Activated CD8-positive, alpha-beta T cell treated with anti-CD3 and anti-CD28 coated beads for 36 hours (primary cell): ENCODE measurements around the gene UBE2J2. TPM values are rescaled to one million over a fixed set of nuclear protein-coding genes. Genes with fewer than 3 reads are reported as not detected.

Experiments used
- ATAC-seq: fragments of 200-7000 bp; cut with Tn5 transposase; one replicate; pipeline ENCODE4 v1.10.0; 2021; ENCODE audit warnings: mild to moderate bottlenecking, moderate library complexity
- CTCF ChIA-PET: fragments of 350-600 bp; sonication (Branson Sonifier 250); formaldehyde crosslinking; loops from one replicate; lab custom pipeline; 2021; ENCODE audit warnings: antibody characterized with exemption; lab: Charles Lee
- POLR2A ChIA-PET: fragments of 350-600 bp; sonication (Branson Sonifier 250); formaldehyde crosslinking; loops from one replicate; lab custom pipeline; 2021; ENCODE audit warnings: antibody characterized with exemption; lab: Charles Lee
- DNase-seq: peaks from one replicate; pipeline ENCODE4 v3.0.0-alpha.2; 2020
- H3K27ac Mint-ChIP-seq: one replicate; pipeline ENCODE4 v1.8.0; 2021; ENCODE audit warnings: mild to moderate bottlenecking, mixed read lengths
- H3K27me3 Mint-ChIP-seq: one replicate; pipeline ENCODE4 v1.8.0; 2021; ENCODE audit warnings: mixed read lengths
- H3K36me3 Mint-ChIP-seq: one replicate; pipeline ENCODE4 v1.8.0; 2021; ENCODE audit warnings: low read depth, mixed read lengths
- H3K4me1 Mint-ChIP-seq: one replicate; pipeline ENCODE4 v1.8.0; 2021; ENCODE audit warnings: low read depth, mixed read lengths
- H3K4me3 Mint-ChIP-seq: one replicate; pipeline ENCODE4 v1.8.0; 2021; ENCODE audit warnings: mild to moderate bottlenecking, moderate library complexity, mixed read lengths
- H3K9me3 Mint-ChIP-seq: one replicate; pipeline ENCODE4 v1.8.0; 2021; ENCODE audit warnings: mixed read lengths
- intact Hi-C: fragments of 100-400 bp; cut with micrococcal nuclease; formaldehyde crosslinking; loops from one replicate; pipeline ENCODE4 v1.10.0; 2022
- microRNA-seq: library from miRNA; unstranded; fragments of <30 nt; microRNA quantifications from one replicate; pipeline ENCODE4 v1.2.0, GENCODE V29; 2022; ENCODE audit warnings: borderline microRNAs expressed, borderline replicate concordance
- total RNA-seq, 2 experiments: library from RNA; stranded (reverse); gene quantifications; one replicate each; pipeline ENCODE4 v1.2.3, GENCODE V29; 2021
- TF ChIP-seq, protein P1 (sequence below): fragments of 200-600 bp; IDR thresholded peaks from one replicate; pipeline ENCODE4 v1.8.0; 2022; ENCODE audit warnings: antibody characterized with exemption, mild to moderate bottlenecking

UBE2J2 gene
- total RNA-seq, 2 experiments from 2014 or later = 52.3 to 59.2 TPM

- Mint-ChIP-seq H3K4me1 (peaks cover 29% of the 10 kb centered on the region), H3K27ac (peak overlapping the region; percentile 57), H3K36me3 (peaks cover 10% of the 10 kb centered on the region), H3K9me3 (no peaks in the 10 kb centered on the region), H3K27me3 (no peaks in the 10 kb centered on the region), H3K4me3 (peak overlapping the region; percentile 79)
- ChIA-PET POLR2A (interaction anchor here (0.5 to 3.7 kb wide), 8 partner anchors 10 to 173 kb away, joined by 3 to 18 read pairs (median 3); partner anchors contain the start of gene TNFRSF4), CTCF (interaction anchor here (1.4 to 3.7 kb wide), 2 partner anchors 45 to 84 kb away, joined by 3 to 20 read pairs; no protein-coding TSS in a partner anchor)
- intact Hi-C loops = loop anchor here (10.0 kb wide), 1 partner anchor 61 kb away; no protein-coding TSS in a partner anchor
- DNase-seq = peak; percentile 21
- TF ChIP-seq, protein P1, sequence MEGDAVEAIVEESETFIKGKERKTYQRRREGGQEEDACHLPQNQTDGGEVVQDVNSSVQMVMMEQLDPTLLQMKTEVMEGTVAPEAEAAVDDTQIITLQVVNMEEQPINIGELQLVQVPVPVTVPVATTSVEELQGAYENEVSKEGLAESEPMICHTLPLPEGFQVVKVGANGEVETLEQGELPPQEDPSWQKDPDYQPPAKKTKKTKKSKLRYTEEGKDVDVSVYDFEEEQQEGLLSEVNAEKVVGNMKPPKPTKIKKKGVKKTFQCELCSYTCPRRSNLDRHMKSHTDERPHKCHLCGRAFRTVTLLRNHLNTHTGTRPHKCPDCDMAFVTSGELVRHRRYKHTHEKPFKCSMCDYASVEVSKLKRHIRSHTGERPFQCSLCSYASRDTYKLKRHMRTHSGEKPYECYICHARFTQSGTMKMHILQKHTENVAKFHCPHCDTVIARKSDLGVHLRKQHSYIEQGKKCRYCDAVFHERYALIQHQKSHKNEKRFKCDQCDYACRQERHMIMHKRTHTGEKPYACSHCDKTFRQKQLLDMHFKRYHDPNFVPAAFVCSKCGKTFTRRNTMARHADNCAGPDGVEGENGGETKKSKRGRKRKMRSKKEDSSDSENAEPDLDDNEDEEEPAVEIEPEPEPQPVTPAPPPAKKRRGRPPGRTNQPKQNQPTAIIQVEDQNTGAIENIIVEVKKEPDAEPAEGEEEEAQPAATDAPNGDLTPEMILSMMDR = no peak
- ATAC-seq = no peak
Measured at GRCh38 chr1:1205769-1206375, 67.8 kb downstream of the UBE2J2 start.

GRCh38 chr1:1204998-1205768 is 68.5 kb downstream of the UBE2J2 start:
- peaks cover 6% of the 10 kb centered on the region for H3K36me3 Mint-ChIP-seq
- peak; percentile 37 for DNase-seq
- intact Hi-C loops = loop anchor here (10.0 kb wide), 1 partner anchor 60 kb away; no protein-coding TSS in a partner anchor
- H3K4me3 Mint-ChIP-seq = peak overlapping the region; percentile 79
- POLR2A ChIA-PET = interaction anchor here (0.7 to 3.7 kb wide), 9 partner anchors 8 to 172 kb away, joined by 3 to 18 read pairs (median 3); partner anchors contain the start of gene TNFRSF4
- peaks cover 30% of the 10 kb centered on the region for H3K4me1 Mint-ChIP-seq
- H3K27me3 Mint-ChIP-seq = no peaks in the 10 kb centered on the region
- CTCF ChIA-PET = interaction anchor here (1.4 to 3.7 kb wide), 2 partner anchors 45 to 83 kb away, joined by 3 to 20 read pairs; no protein-coding TSS in a partner anchor
- ATAC-seq = no peak
- H3K9me3 Mint-ChIP-seq = no peaks in the 10 kb centered on the region
- H3K27ac Mint-ChIP-seq = peak overlapping the region; percentile 57
- TF ChIP-seq, protein P1 = no peak

- intact Hi-C loops = loop anchor here (10.0 kb wide), 1 partner anchor 60 kb away; no protein-coding TSS in a partner anchor
- peak overlapping the region; percentile 79 for H3K4me3 Mint-ChIP-seq
- DNase-seq (no peak), ATAC-seq (no peak)
- H3K9me3 Mint-ChIP-seq = no peaks in the 10 kb centered on the region
- POLR2A ChIA-PET = interaction anchor here (0.7 to 3.7 kb wide), 5 partner anchors 8 to 171 kb away, joined by 3 to 18 read pairs (median 3); partner anchors contain the start of gene TNFRSF4
- TF ChIP-seq, protein P1 = no peak
- no peak overlapping the region for H3K27ac Mint-ChIP-seq
- H3K36me3 Mint-ChIP-seq = peaks cover 4% of the 10 kb centered on the region
- CTCF ChIA-PET = no interaction called here
- H3K27me3 Mint-ChIP-seq = no peaks in the 10 kb centered on the region
- H3K4me1 Mint-ChIP-seq = peaks cover 29% of the 10 kb centered on the region
Measured at GRCh38 chr1:1204425-1204920, 69.2 kb downstream of the UBE2J2 start.

Small RNAs within 50 kb of the gene (microRNA-seq; reads per million reads assigned to microRNA genes)
- 1.2 reads per million for gene MIR6726
- not detected for gene MIR6727

Other genes with a start within 250 kb of the UBE2J2 start
- not detected for gene RNF223, start 199.5 kb downstream of the UBE2J2 start, total RNA-seq
- gene C1orf159, start 157.8 kb downstream of the UBE2J2 start, total RNA-seq = 10 to 100 TPM; 17.5 to 20.3 TPM
- not detected for gene TTLL10, start 100.0 kb downstream of the UBE2J2 start, total RNA-seq
- gene TNFRSF18, start 67.3 kb downstream of the UBE2J2 start, total RNA-seq = 100 to 1,000 TPM; 126 to 135 TPM
- gene TNFRSF4, start 59.7 kb downstream of the UBE2J2 start, total RNA-seq = 100 to 1,000 TPM; 137 to 142 TPM
- 10 to 100 TPM; 81.5 to 87.5 TPM for gene SDF4, start 41.9 kb downstream of the UBE2J2 start, total RNA-seq
- 10 to 100 TPM; 13.1 to 14.3 TPM for gene B3GALT6, start 41.6 kb downstream of the UBE2J2 start, total RNA-seq
- gene C1QTNF12, start 27.1 kb downstream of the UBE2J2 start, total RNA-seq = 1 to 10 TPM; 2.6 to 4.9 TPM
- gene SCNN1D, start 6.6 kb upstream of the UBE2J2 start, total RNA-seq = 1 to 10 TPM; 4.9 to 5.6 TPM
- 10 to 100 TPM; 41.1 to 42.5 TPM for gene ACAP3, start 34.1 kb upstream of the UBE2J2 start, total RNA-seq
- gene PUSL1, start 34.7 kb upstream of the UBE2J2 start, total RNA-seq = 10 to 100 TPM; 23.9 to 25.4 TPM
- 100 to 1,000 TPM; 110 to 122 TPM for gene INTS11, start 50.8 kb upstream of the UBE2J2 start, total RNA-seq
- gene CPTP, start 50.9 kb upstream of the UBE2J2 start, total RNA-seq = 10 to 100 TPM in 1 of 2 experiments, 1 to 10 TPM in 1; 8.4 to 11.0 TPM
- under 1 TPM; 0.13 to 0.14 TPM for gene TAS1R3, start 57.4 kb upstream of the UBE2J2 start, total RNA-seq
- 10 to 100 TPM; 37.2 to 39.2 TPM for gene DVL1, start 75.6 kb upstream of the UBE2J2 start, total RNA-seq
- under 1 TPM; 0.92 to 0.98 TPM for gene MXRA8, start 84.7 kb upstream of the UBE2J2 start, total RNA-seq
- 100 to 1,000 TPM; 127 TPM for gene AURKAIP1, start 101.4 kb upstream of the UBE2J2 start, total RNA-seq
- 10 to 100 TPM; 86.3 to 92.4 TPM for gene CCNL2, start 125.5 kb upstream of the UBE2J2 start, total RNA-seq
- gene MRPL20, start 133.4 kb upstream of the UBE2J2 start, total RNA-seq = 100 to 1,000 TPM; 127 to 129 TPM
- gene ANKRD65, start 147.4 kb upstream of the UBE2J2 start, total RNA-seq = not detected
- under 1 TPM; 0.72 to 0.97 TPM for gene VWA1, start 161.8 kb upstream of the UBE2J2 start, total RNA-seq
- gene ATAD3C, start 175.8 kb upstream of the UBE2J2 start, total RNA-seq = 1 to 10 TPM in 1 of 2 experiments, under 1 TPM in 1; 0.99 to 1.8 TPM
- 10 to 100 TPM; 42.5 to 48.1 TPM for gene ATAD3B, start 197.9 kb upstream of the UBE2J2 start, total RNA-seq
- gene ATAD3A, start 238.3 kb upstream of the UBE2J2 start, total RNA-seq = 10 to 100 TPM; 61.7 to 65.1 TPM